ENCODE measurements around the gene DIMT1. TPM values are rescaled to one million over a fixed set of nuclear protein-coding genes. Genes with fewer than 3 reads are reported as not detected.

DIMT1 gene
- total RNA-seq, 1 donor from 2014 or later: 18.0 TPM

- intact Hi-C loops (cut with DNase I): no loop called here
- DNase-seq (ENCODE audit: low spot score): no peak
Measured at GRCh38 chr5:62373382-62373781, 30.3 kb downstream of the DIMT1 start.

GRCh38 chr5:62372600-62372999 is 31.1 kb downstream of the DIMT1 start:
- intact Hi-C loops (cut with DNase I): no loop called here
- no peak for DNase-seq (ENCODE audit: low spot score)

- DNase-seq (ENCODE audit: low spot score): no peak
- intact Hi-C loops (cut with DNase I): no loop called here
Measured at GRCh38 chr5:62371409-62371808, 32.3 kb downstream of the DIMT1 start.

- DNase-seq (ENCODE audit: low spot score): no peak
- intact Hi-C loops (cut with DNase I): no loop called here
Measured at GRCh38 chr5:62369039-62369438, 34.7 kb downstream of the DIMT1 start.

- intact Hi-C loops (cut with DNase I): no loop called here
- no peak for DNase-seq (ENCODE audit: low spot score)
Measured at GRCh38 chr5:62362701-62363100, 41.0 kb downstream of the DIMT1 start.

- DNase-seq (ENCODE audit: low spot score): no peak
- intact Hi-C loops (cut with DNase I): loop anchor here (5.0 to 10.0 kb wide), 2 partner anchors 49 to 132 kb away; partner anchors contain the start of gene KIF2A
Measured at GRCh38 chr5:62354028-62354874, 49.5 kb downstream of the DIMT1 start.

GRCh38 chr5:62348723-62349481 is 54.8 kb downstream of the DIMT1 start:
- intact Hi-C loops (cut with DNase I): no loop called here
- no peak for DNase-seq (ENCODE audit: low spot score)

GRCh38 chr5:62347928-62348327 is 55.8 kb downstream of the DIMT1 start:
- DNase-seq (ENCODE audit: low spot score): no peak
- intact Hi-C loops (cut with DNase I): no loop called here

- no peak for DNase-seq (ENCODE audit: low spot score)
Measured at GRCh38 chr5:62346748-62347147, 57.0 kb downstream of the DIMT1 start.

GRCh38 chr5:62343428-62343827 is 60.3 kb downstream of the DIMT1 start:
- intact Hi-C loops (cut with DNase I): no loop called here
- DNase-seq (ENCODE audit: low spot score): no peak

More at GRCh38 chr5:62346748-62347147, 57.0 kb downstream of the DIMT1 start:
- intact Hi-C loops (cut with DNase I): no loop called here

- intact Hi-C loops (cut with DNase I): no loop called here
- no peak for DNase-seq (ENCODE audit: low spot score)
Measured at GRCh38 chr5:62342476-62342837, 61.2 kb downstream of the DIMT1 start.

GRCh38 chr5:62341783-62342475 is 61.8 kb downstream of the DIMT1 start:
- intact Hi-C loops (cut with DNase I): no loop called here

GRCh38 chr5:62340979-62341378 is 62.7 kb downstream of the DIMT1 start:
- DNase-seq (ENCODE audit: low spot score): no peak
- intact Hi-C loops (cut with DNase I): no loop called here

More at GRCh38 chr5:62341783-62342475, 61.8 kb downstream of the DIMT1 start:
- no peak for DNase-seq (ENCODE audit: low spot score)

GRCh38 chr5:62340392-62340791 is 63.3 kb downstream of the DIMT1 start:
- intact Hi-C loops (cut with DNase I): no loop called here
- no peak for DNase-seq (ENCODE audit: low spot score)

Other genes with a start within 250 kb of the DIMT1 start
- 13.4 TPM for gene KIF2A, start 97.7 kb downstream of the DIMT1 start, total RNA-seq
- gene IPO11, start 8.9 kb upstream of the DIMT1 start, total RNA-seq: 27.4 TPM
- 2.2 TPM for gene LRRC70, start 174.9 kb upstream of the DIMT1 start, total RNA-seq